CD4-positive, alpha-beta memory T cell (primary cell): ENCODE results near the gene MYL3. TPM values are rescaled to one million over a fixed set of nuclear protein-coding genes. Genes with fewer than 3 reads are reported as not detected.

Experiments used
- CTCF ChIA-PET: fragments of 350-600 bp; sonication (Branson Sonifier 250); formaldehyde crosslinking; loops from one replicate; lab custom pipeline; 2021; ENCODE audit warnings: inconsistent platforms; ENCODE audit not compliant: partially characterized antibody; lab: Charles Lee
- POLR2A ChIA-PET: fragments of 350-600 bp; sonication (Branson Sonifier 250); formaldehyde crosslinking; loops from one replicate; lab custom pipeline; 2021; ENCODE audit not compliant: partially characterized antibody; lab: Charles Lee
- DNase-seq, 5 donors: peaks; one replicate each; pipeline versions ENCODE4 v3.0.0 to v3.0.0-alpha.2; 2020 to 2022; ENCODE audit warnings: mixed read lengths in 1 of 5
- H3K27ac ChIP-seq: one replicate; pipeline ENCODE4 v1.7.0; 2013; ENCODE audit warnings: low read depth, low read length
- H3K27me3 ChIP-seq: 2 replicates; pipeline ENCODE4 v1.7.0; 2013; ENCODE audit warnings: mild to moderate bottlenecking, low read length, moderate library complexity; ENCODE audit not compliant: insufficient read depth
- H3K36me3 ChIP-seq: 2 replicates; pipeline ENCODE4 v1.7.0; 2013; ENCODE audit warnings: mild to moderate bottlenecking, low read length, moderate library complexity; ENCODE audit not compliant: insufficient read depth
- H3K4me1 ChIP-seq: 2 replicates; pipeline ENCODE4 v1.7.0; 2013; ENCODE audit warnings: mild to moderate bottlenecking, low read length, moderate library complexity; ENCODE audit not compliant: insufficient read depth
- H3K4me3 ChIP-seq, 2 donors: one replicate each; pipeline ENCODE4 v1.7.0; 2013; ENCODE audit warnings: low read length in 2 of 2, mild to moderate bottlenecking in 1 of 2
- H3K9me3 ChIP-seq, 2 donors: one replicate each; pipeline ENCODE4 v1.7.0; 2013; ENCODE audit warnings: low read length in 2 of 2, control low read depth in 1 of 2; ENCODE audit not compliant: control insufficient read depth in 1 of 2
- H3K27ac Mint-ChIP-seq, 7 donors: one replicate each; pipeline ENCODE4 v1.8.0; 2020 to 2021; ENCODE audit warnings: mixed read lengths in 7 of 7, mild to moderate bottlenecking in 6 of 7, inconsistent platforms in 3 of 7, moderate library complexity in 3 of 7
- H3K27me3 Mint-ChIP-seq, 2 donors: one replicate each; pipeline ENCODE4 v1.8.0; 2020 to 2021; ENCODE audit warnings: mixed read lengths in 2 of 2
- H3K36me3 Mint-ChIP-seq, 2 donors: one replicate each; pipeline ENCODE4 v1.8.0; 2020 to 2021; ENCODE audit warnings: mixed read lengths in 2 of 2, inconsistent platforms in 1 of 2, mild to moderate bottlenecking in 1 of 2
- H3K4me1 Mint-ChIP-seq, 4 donors: one replicate each; pipeline ENCODE4 v1.8.0; 2020 to 2021; ENCODE audit warnings: mixed read lengths in 4 of 4, mild to moderate bottlenecking in 1 of 4
- H3K4me3 Mint-ChIP-seq, 8 donors: one replicate each; pipeline ENCODE4 v1.8.0; 2020 to 2021; ENCODE audit warnings: mixed read lengths in 8 of 8, mild to moderate bottlenecking in 7 of 8, moderate library complexity in 6 of 8, inconsistent platforms in 3 of 8
- H3K9me3 Mint-ChIP-seq, 8 donors: one replicate each; pipeline ENCODE4 v1.8.0; 2020 to 2021; ENCODE audit warnings: mixed read lengths in 8 of 8, mild to moderate bottlenecking in 5 of 8, inconsistent platforms in 3 of 8, moderate library complexity in 1 of 8
- intact Hi-C: fragments of 100-400 bp; cut with micrococcal nuclease; formaldehyde crosslinking; loops from one replicate; pipeline ENCODE4 v1.15.1; 2023
- polyA plus RNA-seq, 2 donors: library from polyadenylated mRNA; unstranded; fragments of 300-500 nt; fragmentation: Illumina TruSeq; gene quantifications; one replicate each; pipeline ENCODE4 v1.2.3, GENCODE V29; 2021
- total RNA-seq, 2 experiments: library from RNA; stranded (reverse); gene quantifications; one replicate each; pipeline ENCODE4 v1.2.3, GENCODE V29; 2021

Gene MYL3
- total and polyA plus RNA-seq, 4 experiments from 2014 or later, result not detected

DNA sequence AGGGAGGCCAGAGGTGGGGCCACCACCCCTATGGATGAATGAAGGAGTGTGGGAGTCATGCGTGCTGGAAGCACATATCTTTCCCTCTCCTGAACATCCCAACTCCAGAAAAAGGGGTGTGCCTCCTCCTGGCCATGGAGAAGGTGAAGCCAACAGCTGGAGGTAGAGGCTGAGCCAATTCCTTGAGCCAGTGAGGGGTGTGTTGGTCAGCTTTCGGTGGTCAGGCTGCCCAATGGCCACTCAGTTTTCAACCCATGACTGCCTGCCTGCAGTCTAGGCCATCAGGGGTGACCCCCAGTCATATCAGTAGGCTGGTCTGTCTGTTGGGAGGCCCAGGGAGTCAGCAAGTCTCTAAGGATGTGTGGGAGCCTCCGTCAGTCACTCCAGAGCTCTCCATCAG is 27.9 kb upstream of the MYL3 start:
- Histone ChIP-seq H3K27me3 (peaks cover 3% of the 10 kb centered on the region), H3K4me1 (peaks cover 5% of the 10 kb centered on the region), H3K27ac (no peak overlapping the region), H3K4me3 (no peak overlapping the region), H3K36me3 (no peaks in the 10 kb centered on the region), H3K9me3 (no peaks in the 10 kb centered on the region)
- no peaks in the 10 kb centered on the region for H3K9me3 Mint-ChIP-seq
- H3K27ac Mint-ChIP-seq, result no peak overlapping the region
- ChIA-PET POLR2A (no interaction called here), CTCF (interaction anchor here (1.3 to 2.2 kb wide), 2 partner anchors 10 to 14 kb away, joined by 3 to 6 read pairs; no protein-coding TSS in a partner anchor)
- peak in 1 of 5 donors; percentile 5 for DNase-seq
- H3K36me3 Mint-ChIP-seq, result no peaks in the 10 kb centered on the region
- H3K27me3 Mint-ChIP-seq, result peaks cover 25 to 44% of the 10 kb centered on the region in 2 donors
- peaks cover 5 to 16% (median 10%) of the 10 kb centered on the region in 4 donors for H3K4me1 Mint-ChIP-seq
- peak overlapping the region in 2 of 8 donors; percentile 5 to 74 for H3K4me3 Mint-ChIP-seq
- intact Hi-C loops, result no loop called here

DNA sequence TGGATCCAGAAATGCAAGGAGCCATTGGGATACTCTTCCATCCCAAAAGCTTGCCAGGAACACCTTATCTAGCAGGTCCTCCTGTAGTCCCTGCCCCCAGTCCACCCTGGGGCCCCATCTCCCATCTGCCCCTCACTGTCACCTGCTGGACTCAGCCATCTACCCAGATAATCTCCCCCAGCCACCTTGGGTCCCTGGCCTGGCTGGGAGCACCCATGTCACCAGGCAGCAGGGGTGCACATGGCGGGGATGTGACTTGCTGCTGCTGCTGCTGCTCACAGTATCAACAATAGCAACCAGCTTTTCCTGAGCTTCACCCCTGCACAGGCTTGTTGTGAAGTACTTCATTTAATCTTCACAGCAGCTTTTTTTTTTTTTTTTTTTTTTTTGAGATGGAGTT is 26.9 kb upstream of the MYL3 start:
- no peaks in the 10 kb centered on the region for H3K9me3 ChIP-seq
- Mint-ChIP-seq H3K36me3 (no peaks in the 10 kb centered on the region), H3K4me3 (no peak overlapping the region), H3K27me3 (peaks cover 25 to 44% of the 10 kb centered on the region in 2 donors), H3K9me3 (no peaks in the 10 kb centered on the region), H3K4me1 (peaks cover 3 to 16% (median 7%) of the 10 kb centered on the region in 4 donors), H3K27ac (no peak overlapping the region)
- H3K27ac ChIP-seq, result no peak overlapping the region
- ChIA-PET POLR2A (no interaction called here), CTCF (interaction anchor here (0.7 to 2.2 kb wide), 3 partner anchors 11 to 414 kb away, joined by 3 to 6 read pairs (median 5); no protein-coding TSS in a partner anchor)
- H3K4me3 ChIP-seq, result no peak overlapping the region
- peaks cover 5% of the 10 kb centered on the region for H3K4me1 ChIP-seq
- DNase-seq, result no peak
- intact Hi-C loops, result no loop called here
- H3K36me3 ChIP-seq, result no peaks in the 10 kb centered on the region
- peaks cover 3% of the 10 kb centered on the region for H3K27me3 ChIP-seq

DNA sequence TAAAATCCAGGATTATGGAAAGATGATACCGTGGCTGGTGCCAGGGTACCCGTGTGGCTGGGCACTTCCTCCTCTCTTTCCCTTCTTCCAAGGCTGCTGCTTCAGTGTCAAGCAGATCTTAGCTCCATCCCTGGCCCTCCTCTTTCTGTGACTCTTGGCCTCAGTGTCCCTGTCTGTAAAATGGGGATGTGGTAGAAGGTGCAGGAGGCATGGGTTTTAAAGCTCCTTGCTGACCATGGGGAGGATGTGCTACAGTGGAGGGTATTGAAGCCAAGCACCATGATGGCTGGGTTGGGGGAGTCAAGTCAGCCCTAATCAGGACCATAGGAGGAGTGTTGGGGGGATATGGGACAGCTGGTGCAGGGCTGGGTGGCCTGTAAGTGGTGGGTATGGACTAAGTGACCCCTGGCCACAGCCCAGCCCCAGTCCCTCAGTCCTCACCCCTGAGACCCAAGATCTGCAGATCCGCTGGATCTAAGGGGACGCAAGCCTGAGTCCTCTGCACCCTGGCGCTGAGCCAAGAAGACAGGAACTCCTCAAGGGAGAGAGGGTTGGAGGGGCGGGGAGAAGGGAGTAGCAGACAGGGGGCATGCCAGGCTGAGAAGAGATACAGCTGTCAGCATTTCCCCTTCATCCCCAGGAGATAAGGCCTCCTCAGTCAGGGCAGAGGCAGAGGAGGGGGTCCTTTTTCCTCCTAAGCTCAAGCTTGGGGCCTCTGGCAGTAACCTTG is 26.3 kb upstream of the MYL3 start:
- peaks cover 29 to 48% of the 10 kb centered on the region in 2 donors for H3K27me3 Mint-ChIP-seq
- no peak overlapping the region for H3K4me3 ChIP-seq
- no peaks in the 10 kb centered on the region for H3K9me3 Mint-ChIP-seq
- no peaks in the 10 kb centered on the region for H3K36me3 Mint-ChIP-seq
- H3K4me1 Mint-ChIP-seq, result peaks cover 1 to 18% (median 5%) of the 10 kb centered on the region in 4 donors
- H3K27me3 ChIP-seq, result peaks cover 5% of the 10 kb centered on the region
- no peaks in the 10 kb centered on the region for H3K36me3 ChIP-seq
- no peak overlapping the region for H3K27ac Mint-ChIP-seq
- DNase-seq, result peak in 1 of 5 donors; percentile 33
- CTCF ChIA-PET, result interaction anchor here (1.3 to 2.2 kb wide), 2 partner anchors 12 to 13 kb away, joined by 3 to 6 read pairs; no protein-coding TSS in a partner anchor
- POLR2A ChIA-PET, result no interaction called here
- no peaks in the 10 kb centered on the region for H3K9me3 ChIP-seq
- intact Hi-C loops, result no loop called here
- no peak overlapping the region for H3K4me3 Mint-ChIP-seq
- no peak overlapping the region for H3K27ac ChIP-seq
- H3K4me1 ChIP-seq, result peaks cover 5% of the 10 kb centered on the region

DNA sequence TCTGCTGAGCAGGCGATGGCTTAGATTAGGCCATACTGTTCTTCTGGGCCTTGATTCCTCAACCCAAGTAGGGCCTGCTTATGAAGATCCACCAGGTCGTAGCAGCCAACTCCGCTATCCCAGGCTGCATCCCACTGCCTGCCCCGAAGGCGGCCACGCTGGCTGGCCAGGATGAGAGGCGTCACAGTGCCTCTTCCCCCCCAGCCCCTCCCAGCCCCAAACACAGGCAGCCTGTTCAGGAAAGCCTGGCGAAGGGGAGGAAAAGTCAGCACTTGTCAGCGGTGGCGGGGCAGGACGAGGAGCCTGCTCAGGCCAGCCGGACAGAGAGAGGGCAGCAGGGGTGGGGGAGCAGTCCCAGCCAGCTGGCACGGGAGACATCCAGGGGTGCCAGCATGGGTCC is 25.5 kb upstream of the MYL3 start:
- CTCF ChIA-PET, result interaction anchor here (0.9 kb wide), 1 partner anchor 182 kb away, joined by 3 read pairs; no protein-coding TSS in a partner anchor
- Histone ChIP-seq H3K27ac (no peak overlapping the region), H3K27me3 (peaks cover 13% of the 10 kb centered on the region), H3K4me1 (peaks cover 5% of the 10 kb centered on the region), H3K9me3 (no peaks in the 10 kb centered on the region), H3K36me3 (no peaks in the 10 kb centered on the region), H3K4me3 (no peak overlapping the region)
- Mint-ChIP-seq H3K9me3 (no peaks in the 10 kb centered on the region), H3K27ac (no peak overlapping the region), H3K4me3 (no peak overlapping the region), H3K4me1 (peaks cover 1 to 18% (median 5%) of the 10 kb centered on the region in 4 donors), H3K36me3 (no peaks in the 10 kb centered on the region), H3K27me3 (peaks cover 31 to 48% of the 10 kb centered on the region in 2 donors)
- DNase-seq, result no peak
- intact Hi-C loops, result no loop called here
- POLR2A ChIA-PET, result no interaction called here

DNA sequence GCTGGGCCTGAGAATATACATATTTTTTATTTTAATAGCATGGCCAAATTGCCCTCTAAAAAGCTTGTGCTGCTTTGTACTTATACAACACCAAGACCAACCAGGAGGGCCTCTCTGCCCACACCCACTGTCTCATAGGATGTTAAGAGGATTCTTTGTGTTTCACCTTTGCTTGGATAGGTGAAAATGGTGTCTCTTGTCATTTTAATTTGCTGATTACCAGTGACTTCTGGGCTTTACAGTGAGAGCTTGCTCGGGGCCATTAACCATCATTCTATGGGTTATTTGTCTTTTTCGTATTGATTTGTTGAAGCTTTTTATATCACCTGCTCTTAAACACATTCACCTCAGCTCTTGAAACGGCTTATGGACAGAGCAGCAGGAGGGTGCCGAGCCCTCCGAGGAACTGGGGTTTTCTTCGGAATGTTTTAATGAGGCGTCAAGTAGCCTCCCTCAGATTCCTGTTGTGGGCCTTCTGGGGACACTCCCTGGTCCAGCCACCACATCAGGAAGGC is 24.8 kb upstream of the MYL3 start:
- H3K9me3 ChIP-seq, result no peaks in the 10 kb centered on the region
- H3K4me1 Mint-ChIP-seq, result peaks cover 1 to 18% (median 6%) of the 10 kb centered on the region in 4 donors
- peaks cover 16% of the 10 kb centered on the region for H3K27me3 ChIP-seq
- H3K4me3 ChIP-seq, result no peak overlapping the region
- H3K27ac Mint-ChIP-seq, result no peak overlapping the region
- no peak overlapping the region for H3K27ac ChIP-seq
- H3K36me3 ChIP-seq, result no peaks in the 10 kb centered on the region
- H3K36me3 Mint-ChIP-seq, result no peaks in the 10 kb centered on the region
- H3K4me1 ChIP-seq, result peaks cover 5% of the 10 kb centered on the region
- no peak for DNase-seq
- no peak overlapping the region for H3K4me3 Mint-ChIP-seq
- H3K9me3 Mint-ChIP-seq, result no peaks in the 10 kb centered on the region
- peaks cover 32 to 44% of the 10 kb centered on the region in 2 donors for H3K27me3 Mint-ChIP-seq
- CTCF ChIA-PET, result interaction anchor here (0.9 to 1.0 kb wide), 2 partner anchors 12 to 181 kb away, joined by 3 read pairs; no protein-coding TSS in a partner anchor
- intact Hi-C loops, result no loop called here
- POLR2A ChIA-PET, result no interaction called here

DNA sequence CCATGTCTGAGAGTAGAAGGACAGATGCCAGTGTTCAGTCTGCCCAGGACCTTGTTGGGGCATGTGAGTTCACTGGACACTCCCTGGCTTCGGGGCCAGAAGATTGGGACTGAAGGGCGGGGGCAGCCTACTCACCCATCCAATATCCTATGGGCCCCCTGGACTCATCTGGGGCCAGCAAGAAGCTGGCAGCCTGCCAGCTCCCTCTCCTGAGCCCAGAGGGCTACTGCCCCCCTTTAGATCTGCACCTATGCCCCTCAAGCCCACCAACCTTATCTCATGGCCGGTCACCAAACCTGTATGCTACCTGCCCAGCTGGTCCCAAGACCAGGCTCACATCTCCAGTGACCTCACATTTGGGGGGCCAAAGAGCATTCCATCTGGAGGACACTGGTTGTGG is 22.4 kb upstream of the MYL3 start:
- H3K27ac ChIP-seq, result no peak overlapping the region
- Mint-ChIP-seq H3K27me3 (peaks cover 26 to 30% of the 10 kb centered on the region in 2 donors), H3K36me3 (peaks cover 0 to under 1% of the 10 kb centered on the region in 2 donors), H3K27ac (no peak overlapping the region), H3K4me1 (peaks cover 0 to 10% (median 3%) of the 10 kb centered on the region in 4 donors), H3K4me3 (no peak overlapping the region), H3K9me3 (peaks cover 0 to under 1% (median 0%) of the 10 kb centered on the region in 8 donors)
- H3K36me3 ChIP-seq, result no peaks in the 10 kb centered on the region
- H3K27me3 ChIP-seq, result peaks cover 20% of the 10 kb centered on the region
- no peak overlapping the region for H3K4me3 ChIP-seq
- no peak for DNase-seq
- H3K4me1 ChIP-seq, result peaks cover 7% of the 10 kb centered on the region
- no peaks in the 10 kb centered on the region for H3K9me3 ChIP-seq
- ChIA-PET CTCF (interaction anchor here (0.8 to 1.2 kb wide), 2 partner anchors 19 to 24 kb away, joined by 3 read pairs; no protein-coding TSS in a partner anchor), POLR2A (no interaction called here)
- intact Hi-C loops, result no loop called here

DNA sequence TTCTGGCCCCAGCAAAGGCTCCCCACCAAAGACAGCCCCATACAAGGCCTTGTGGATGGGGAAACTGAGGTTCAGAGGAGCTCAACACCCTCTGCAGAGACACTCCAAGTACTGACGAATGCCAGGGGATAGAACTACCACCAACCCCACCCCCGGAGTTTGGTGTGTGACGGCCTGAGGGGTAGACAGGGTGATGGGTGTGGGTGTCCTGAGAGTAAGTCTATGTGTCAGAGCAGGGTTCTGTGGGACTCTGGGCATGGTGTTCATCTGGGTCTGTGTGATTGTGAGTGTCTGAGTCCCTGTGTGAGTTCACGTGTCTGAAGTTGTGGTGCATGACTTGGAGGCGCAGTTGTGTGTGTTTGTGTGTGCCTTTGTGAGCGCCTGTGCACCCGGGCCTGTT is 21.7 kb upstream of the MYL3 start:
- no peak for DNase-seq
- no peaks in the 10 kb centered on the region for H3K36me3 ChIP-seq
- no peaks in the 10 kb centered on the region for H3K9me3 ChIP-seq
- H3K27ac Mint-ChIP-seq, result no peak overlapping the region
- H3K4me1 ChIP-seq, result peaks cover 7% of the 10 kb centered on the region
- peaks cover 27% of the 10 kb centered on the region for H3K27me3 ChIP-seq
- H3K4me3 ChIP-seq, result no peak overlapping the region
- ChIA-PET CTCF (interaction anchor here (1.2 kb wide), 1 partner anchor 24 kb away, joined by 3 read pairs; no protein-coding TSS in a partner anchor), POLR2A (no interaction called here)
- peaks cover 0 to 17% (median 5%) of the 10 kb centered on the region in 4 donors for H3K4me1 Mint-ChIP-seq
- H3K27ac ChIP-seq, result no peak overlapping the region
- H3K36me3 Mint-ChIP-seq, result peaks cover 0 to 3% of the 10 kb centered on the region in 2 donors
- intact Hi-C loops, result no loop called here
- H3K4me3 Mint-ChIP-seq, result peak overlapping the region in 3 of 8 donors; percentile 17 to 67 (median 32)
- H3K9me3 Mint-ChIP-seq, result peaks cover 0 to 1% (median 0%) of the 10 kb centered on the region in 8 donors
- H3K27me3 Mint-ChIP-seq, result peaks cover 33 to 35% of the 10 kb centered on the region in 2 donors
